Measurements from ENCODE around the gene LPCAT3. TPM values are rescaled to one million over a fixed set of nuclear protein-coding genes. Genes with fewer than 3 reads are reported as not detected.

Gene LPCAT3
- total RNA-seq, 1 donor from 2014 or later, result 42.0 TPM

DNA sequence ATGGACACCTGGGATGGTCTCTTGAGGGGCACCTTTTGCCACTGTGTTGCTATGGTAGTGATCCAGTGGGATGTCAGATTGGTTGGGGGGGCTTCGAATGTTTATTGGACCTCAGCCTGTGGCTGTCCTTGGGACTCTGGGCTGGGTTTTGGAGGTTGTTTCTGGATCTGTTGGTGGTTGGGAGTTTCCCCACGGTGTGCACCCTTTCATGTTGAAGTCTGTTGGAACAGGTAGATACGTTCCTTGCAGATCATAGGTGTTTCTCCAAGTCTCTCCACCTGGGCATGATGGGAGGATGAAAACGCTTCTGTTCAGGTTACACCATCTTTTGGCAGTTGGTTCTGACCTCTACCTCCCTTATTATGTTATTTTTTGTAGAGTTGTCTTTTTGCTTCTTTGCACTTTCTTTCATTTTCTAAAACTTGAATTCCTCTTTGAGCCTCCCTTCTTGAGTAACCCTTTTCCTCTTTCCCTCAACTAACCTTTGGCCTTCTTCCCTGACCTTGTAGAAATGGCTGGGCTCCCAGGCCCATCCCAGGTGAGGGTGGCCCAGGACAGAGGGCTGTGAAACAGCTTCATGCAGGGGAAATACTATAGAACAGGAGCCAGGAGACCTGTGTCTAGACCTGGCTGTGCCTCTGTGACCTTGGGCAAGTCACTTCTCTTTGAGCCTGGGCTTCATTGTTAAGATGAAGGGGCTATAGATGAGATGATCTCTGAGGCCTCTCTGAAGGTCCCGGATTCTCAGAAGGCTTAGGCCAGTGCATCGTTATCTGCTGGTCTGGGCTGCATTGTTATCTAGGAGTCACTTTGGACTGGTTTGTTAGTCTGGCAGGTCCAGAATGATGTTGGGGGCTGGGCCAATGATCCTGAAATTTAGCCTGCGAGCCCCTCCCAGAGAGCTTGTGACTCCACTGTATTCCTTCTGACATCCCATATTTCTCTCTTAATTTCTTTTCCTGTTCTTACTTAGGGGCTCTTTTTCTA is 88.5 kb downstream of the LPCAT3 start:
- Histone ChIP-seq H3K4me3 (peak overlapping the region; percentile 73 to 95), H3K9me3 (no peaks in the 10 kb centered on the region), H3K4me1 (peaks cover 83% of the 10 kb centered on the region), H3K36me3 (peaks cover 0 to 15% of the 10 kb centered on the region in 2 donors), H3K27me3 (no peaks in the 10 kb centered on the region), H3K27ac (peak overlapping the region; percentile 99)
- intact Hi-C loops (cut with DNase I), result loop anchor here (5.0 kb wide), 1 partner anchor 62 kb away; the partner anchor contains the start of gene TPI1
- TF ChIP-seq, protein P1, sequence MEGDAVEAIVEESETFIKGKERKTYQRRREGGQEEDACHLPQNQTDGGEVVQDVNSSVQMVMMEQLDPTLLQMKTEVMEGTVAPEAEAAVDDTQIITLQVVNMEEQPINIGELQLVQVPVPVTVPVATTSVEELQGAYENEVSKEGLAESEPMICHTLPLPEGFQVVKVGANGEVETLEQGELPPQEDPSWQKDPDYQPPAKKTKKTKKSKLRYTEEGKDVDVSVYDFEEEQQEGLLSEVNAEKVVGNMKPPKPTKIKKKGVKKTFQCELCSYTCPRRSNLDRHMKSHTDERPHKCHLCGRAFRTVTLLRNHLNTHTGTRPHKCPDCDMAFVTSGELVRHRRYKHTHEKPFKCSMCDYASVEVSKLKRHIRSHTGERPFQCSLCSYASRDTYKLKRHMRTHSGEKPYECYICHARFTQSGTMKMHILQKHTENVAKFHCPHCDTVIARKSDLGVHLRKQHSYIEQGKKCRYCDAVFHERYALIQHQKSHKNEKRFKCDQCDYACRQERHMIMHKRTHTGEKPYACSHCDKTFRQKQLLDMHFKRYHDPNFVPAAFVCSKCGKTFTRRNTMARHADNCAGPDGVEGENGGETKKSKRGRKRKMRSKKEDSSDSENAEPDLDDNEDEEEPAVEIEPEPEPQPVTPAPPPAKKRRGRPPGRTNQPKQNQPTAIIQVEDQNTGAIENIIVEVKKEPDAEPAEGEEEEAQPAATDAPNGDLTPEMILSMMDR (IDR thresholded peaks at IDR 0.05), result no peak
- TF ChIP-seq POLR2A (IDR thresholded peaks at IDR 0.05) (no peak), POLR2AphosphoS5 (IDR thresholded peaks at IDR 0.05; ENCODE audit: insufficient read depth in 1 of 2, low read depth in 1 of 2) (no peak)
- DNase-seq (ENCODE audit: extremely low spot score in 2 of 2), result no peak

DNA sequence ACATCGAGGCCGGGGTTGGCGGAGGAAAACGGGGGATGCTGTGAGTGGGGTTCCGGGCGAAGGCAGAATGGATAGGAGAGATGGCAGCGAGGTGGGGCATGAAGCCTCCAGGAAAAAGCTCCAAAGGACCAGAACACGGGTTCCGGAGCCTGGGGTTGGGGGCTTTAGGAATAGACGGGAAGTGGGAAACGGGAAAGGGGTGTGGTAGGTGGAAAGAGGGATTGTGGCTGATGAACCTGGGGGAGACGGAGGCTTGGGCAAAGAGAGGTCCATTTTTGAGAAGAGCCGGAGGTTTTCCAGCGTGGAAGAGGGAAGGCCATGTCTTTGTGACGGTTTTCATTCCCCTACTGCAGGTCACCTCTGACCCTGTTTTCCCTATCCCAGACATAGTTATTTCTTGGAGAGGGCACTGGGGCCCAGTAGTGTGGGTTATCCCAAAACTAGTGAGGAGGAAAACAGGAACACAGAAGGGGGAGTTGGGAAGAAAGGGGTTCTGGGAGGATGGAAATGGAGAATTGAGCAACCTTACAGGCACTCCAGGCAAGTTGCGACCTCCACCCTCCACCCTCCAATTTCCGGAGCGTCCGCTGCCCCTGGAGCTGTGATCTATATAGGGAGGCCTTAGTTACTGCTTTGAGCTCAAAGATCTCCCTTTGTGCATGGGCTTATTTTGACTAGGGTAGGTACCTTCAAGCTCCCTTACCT is 89.4 kb downstream of the LPCAT3 start:
- TF ChIP-seq POLR2AphosphoS5 (IDR thresholded peaks at IDR 0.05; ENCODE audit: insufficient read depth in 1 of 2, low read depth in 1 of 2), result peak in 1 of 2 donors; percentile 5
- TF ChIP-seq, protein P1 (IDR thresholded peaks at IDR 0.05), result no peak
- H3K4me1 ChIP-seq, result peaks cover 84% of the 10 kb centered on the region
- intact Hi-C loops (cut with DNase I), result loop anchor here (5.0 kb wide), 1 partner anchor 62 kb away; the partner anchor contains the start of gene TPI1
- no peaks in the 10 kb centered on the region for H3K27me3 ChIP-seq
- no peak for DNase-seq (ENCODE audit: extremely low spot score in 2 of 2)
- H3K9me3 ChIP-seq, result no peaks in the 10 kb centered on the region
- peaks cover 0 to 6% of the 10 kb centered on the region in 2 donors for H3K36me3 ChIP-seq
- peak overlapping the region; percentile 99 for H3K27ac ChIP-seq
- H3K4me3 ChIP-seq, result peak overlapping the region; percentile 73 to 95

DNA sequence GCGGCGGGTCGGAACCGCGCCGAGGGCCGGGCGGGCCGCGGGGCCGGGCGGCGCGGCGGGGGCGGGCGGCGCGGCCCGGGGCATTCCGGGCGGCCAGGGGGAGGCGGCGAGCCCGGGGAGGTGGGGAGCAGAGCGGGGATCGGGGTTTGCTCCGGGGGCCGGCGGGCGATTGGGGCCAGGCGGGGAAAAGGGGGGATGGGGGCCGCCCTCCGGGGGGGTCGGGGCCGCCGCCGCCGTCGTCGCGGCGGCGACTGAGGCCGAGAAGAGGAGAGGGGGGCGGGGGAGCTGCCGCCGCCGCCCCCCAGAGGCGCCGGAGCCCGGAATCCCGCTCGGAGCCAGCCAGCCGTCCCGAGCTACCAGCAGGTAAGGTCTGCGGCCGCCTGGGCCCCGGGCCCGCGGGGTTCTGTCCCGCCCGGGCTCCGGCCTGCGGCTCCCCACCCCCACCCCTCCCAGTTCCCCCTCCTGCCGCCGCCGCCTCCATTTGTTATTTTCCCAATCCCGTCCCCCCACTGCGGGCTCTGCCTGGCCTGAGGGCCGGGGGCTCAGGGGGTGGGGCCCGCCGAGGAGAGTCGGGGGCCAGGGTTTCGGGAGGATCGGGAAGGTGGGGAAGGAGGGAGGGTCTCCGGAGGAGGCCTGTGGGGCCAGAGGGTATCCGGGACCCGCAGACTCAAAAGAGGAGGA is 90.1 kb downstream of the LPCAT3 start:
- Histone ChIP-seq H3K4me3 (peak overlapping the region; percentile 73 to 95), H3K36me3 (no peaks in the 10 kb centered on the region), H3K27ac (peak overlapping the region; percentile 99), H3K4me1 (peaks cover 77% of the 10 kb centered on the region), H3K27me3 (no peaks in the 10 kb centered on the region), H3K9me3 (no peaks in the 10 kb centered on the region)
- no peak for DNase-seq (ENCODE audit: extremely low spot score in 2 of 2)
- TF ChIP-seq, protein P1 (IDR thresholded peaks at IDR 0.05), result no peak
- TF ChIP-seq POLR2A (IDR thresholded peaks at IDR 0.05), result no peak
- peak in 1 of 2 donors; percentile 25 for TF ChIP-seq POLR2AphosphoS5 (IDR thresholded peaks at IDR 0.05; ENCODE audit: insufficient read depth in 1 of 2, low read depth in 1 of 2)
- intact Hi-C loops (cut with DNase I), result loop anchor here (5.0 kb wide), 1 partner anchor 61 kb away; the partner anchor contains the start of gene TPI1

GRCh38 chr12:6927379-6928021 is 90.8 kb downstream of the LPCAT3 start, which contains the start of gene ATN1:
Gene ATN1, plus strand, starts transcription at chr12:6927959. Its CDS starts 6,043 bp downstream, at chr12:6934002.
- intact Hi-C loops (cut with DNase I), result loop anchor here (5.0 kb wide), 1 partner anchor 60 kb away; the partner anchor contains the start of gene TPI1

More at GRCh38 chr12:6927379-6928021, 90.8 kb downstream of the LPCAT3 start, which contains the start of gene ATN1:
- DNase-seq (ENCODE audit: extremely low spot score in 2 of 2), result no peak
- H3K4me3 ChIP-seq, result peak within 1 kb of the TSS; percentile 73 to 95
- no peaks in the 10 kb centered on the region for H3K9me3 ChIP-seq
- H3K27ac ChIP-seq, result peak within 1 kb of the TSS; percentile 99
- peak in 1 of 2 donors; percentile 42 for TF ChIP-seq POLR2A (IDR thresholded peaks at IDR 0.05)
- TF ChIP-seq, protein P1 (IDR thresholded peaks at IDR 0.05), result no peak
- TF ChIP-seq POLR2AphosphoS5 (IDR thresholded peaks at IDR 0.05; ENCODE audit: insufficient read depth in 1 of 2, low read depth in 1 of 2), result peak in 1 of 2 donors; percentile 81
- H3K4me1 ChIP-seq, result peaks cover 71% of the 10 kb centered on the region
- H3K36me3 ChIP-seq, result no peaks in the 10 kb centered on the region
- no peaks in the 10 kb centered on the region for H3K27me3 ChIP-seq
